GM21360 (cell line): Measurements from ENCODE around the gene DNAAF5.
"Not testable (repeated sequence)": the region's sequence is repeated elsewhere in the genome, so short reads cannot be mapped to it uniquely, and the experiment has no call there.

Experiments used
- ATAC-seq: cut with Tn5 transposase; IDR thresholded peaks from one replicate; pipeline ENCODE4 v1.9.1; 2021; ENCODE audit warnings: mild to moderate bottlenecking, moderate library complexity; ENCODE audit not compliant: unreplicated experiment

The DNAAF5 gene

GRCh38 chr7:729140-730000 is 2.9 kb downstream of the DNAAF5 start:
- ATAC-seq, result no peak

- ATAC-seq, result no peak
Measured at GRCh38 chr7:730501-731439, 4.3 kb downstream of the DNAAF5 start.

GRCh38 chr7:731440-732085 is 5.1 kb downstream of the DNAAF5 start:
- no peak for ATAC-seq

- no peak for ATAC-seq
Measured at GRCh38 chr7:732094-732541, 5.6 kb downstream of the DNAAF5 start.

- no peak for ATAC-seq
Measured at GRCh38 chr7:732556-732955, 6.1 kb downstream of the DNAAF5 start.

- ATAC-seq, result no peak
Measured at GRCh38 chr7:734214-734613, 7.7 kb downstream of the DNAAF5 start.

- ATAC-seq, result no peak
Measured at GRCh38 chr7:734808-735207, 8.3 kb downstream of the DNAAF5 start.

GRCh38 chr7:738241-738640 is 11.7 kb downstream of the DNAAF5 start:
- no peak for ATAC-seq

GRCh38 chr7:738723-739454 is 12.4 kb downstream of the DNAAF5 start:
- no peak for ATAC-seq

- no peak for ATAC-seq
Measured at GRCh38 chr7:739455-739982, 13.0 kb downstream of the DNAAF5 start.

GRCh38 chr7:739983-740942 is 13.8 kb downstream of the DNAAF5 start:
- ATAC-seq, result no peak

- no peak for ATAC-seq
Measured at GRCh38 chr7:741191-741671, 14.7 kb downstream of the DNAAF5 start.

- ATAC-seq, result no peak
Measured at GRCh38 chr7:741850-742249, 15.4 kb downstream of the DNAAF5 start.

- ATAC-seq, result no peak
Measured at GRCh38 chr7:742791-743190, 16.3 kb downstream of the DNAAF5 start.

- not testable (repeated sequence) for ATAC-seq
Measured at GRCh38 chr7:743341-744127, 17.0 kb downstream of the DNAAF5 start.

GRCh38 chr7:744128-744520 is 17.6 kb downstream of the DNAAF5 start:
- not testable (repeated sequence) for ATAC-seq

- ATAC-seq, result no peak
Measured at GRCh38 chr7:744854-745430, 18.4 kb downstream of the DNAAF5 start.
